GM23338 (cell line): ENCODE data around the gene TMPRSS9.

Experiments used
- CREB1 ChIP-seq: fragments of 250-450 bp; sonication (Bioruptor Pico); IDR thresholded peaks from 2 replicates; pipeline ENCODE4 v1.5.0; 2020; ENCODE audit warnings: low read depth, mild to moderate bottlenecking, moderate library complexity
- CTCF ChIP-seq, 2 experiments: fragments of 200-600 bp in 1 of 2; sonication (generic) in 1 of 2; conservative IDR thresholded peaks; 2 replicates each; pipeline versions ENCODE4 v1.5.1 to v1.6.1; 2016 to 2017; ENCODE audit warnings: antibody characterized with exemption in 2 of 2, low read depth in 2 of 2, mild to moderate bottlenecking in 2 of 2, moderate library complexity in 1 of 2
- EZH2 ChIP-seq: fragments of 200-600 bp; sonication (generic); IDR thresholded peaks from one replicate; pipeline ENCODE4 v1.8.0; 2017; ENCODE audit warnings: antibody characterized with exemption, mild to moderate bottlenecking, low read depth; ENCODE audit not compliant: unreplicated experiment
- EZH2phosphoT487 ChIP-seq: fragments of 200-600 bp; sonication (generic); IDR thresholded peaks from one replicate; pipeline ENCODE4 v1.8.1; 2018; ENCODE audit warnings: antibody characterized with exemption; ENCODE audit not compliant: unreplicated experiment
- POLR2AphosphoS5 ChIP-seq: IDR thresholded peaks from 2 replicates; pipeline ENCODE4 v1.6.1; 2016; ENCODE audit warnings: antibody characterized with exemption, low read depth
- REST ChIP-seq: IDR thresholded peaks from one replicate; pipeline ENCODE4 v1.6.1; 2018; ENCODE audit warnings: antibody characterized with exemption; ENCODE audit not compliant: unreplicated experiment
- ZNF114 ChIP-seq: fragments of 250-450 bp; sonication (Bioruptor Pico); IDR thresholded peaks from 2 replicates; pipeline ENCODE4 v1.5.0; 2020; ENCODE audit warnings: mild to moderate bottlenecking, moderate library complexity

GRCh38 chr19:2457394-2458037, 97.5 kb downstream of the TMPRSS9 start:
- TF ChIP-seq CTCF (conservative IDR thresholded peaks at IDR 0.05; ENCODE audit: low read depth in 2 of 2), result no peak
- TF ChIP-seq CREB1 (CRISPR knock-in tag), result no peak
- no peak for TF ChIP-seq EZH2
- no peak for TF ChIP-seq POLR2AphosphoS5
- no peak for TF ChIP-seq REST
- TF ChIP-seq EZH2phosphoT487, result no peak
- no peak for TF ChIP-seq ZNF114 (CRISPR knock-in tag)
